Ishikawa (cell line): ENCODE results near the gene MYH15.

Experiments used
- CEBPB ChIP-seq: IDR thresholded peaks from 2 replicates; pipeline ENCODE4 v1.6.1; 2012
- CREB1 ChIP-seq: IDR thresholded peaks from 2 replicates; pipeline ENCODE4 v1.6.1; 2012; ENCODE audit warnings: low read depth
- EGR1 ChIP-seq: IDR thresholded peaks from 2 replicates; pipeline ENCODE4 v1.6.1; 2012
- EP300 ChIP-seq: IDR thresholded peaks from 2 replicates; pipeline ENCODE4 v1.6.1; 2012; ENCODE audit warnings: borderline replicate concordance
- FOXM1 ChIP-seq: IDR thresholded peaks from 2 replicates; pipeline ENCODE4 v1.6.1; 2012; ENCODE audit warnings: low read depth, borderline replicate concordance
- NFIC ChIP-seq: IDR thresholded peaks from 2 replicates; pipeline ENCODE4 v1.6.1; 2012
- RAD21 ChIP-seq: IDR thresholded peaks from 2 replicates; pipeline ENCODE4 v1.6.1; 2012; ENCODE audit warnings: low read depth
- TAF1 ChIP-seq: IDR thresholded peaks from 2 replicates; pipeline ENCODE4 v1.6.1; 2012; ENCODE audit warnings: low read depth, mild to moderate bottlenecking
- TCF12 ChIP-seq: IDR thresholded peaks from 2 replicates; pipeline ENCODE4 v1.6.1; 2012; ENCODE audit warnings: low read depth
- TEAD4 ChIP-seq: IDR thresholded peaks from 2 replicates; pipeline ENCODE4 v1.6.1; 2012
- YY1 ChIP-seq: IDR thresholded peaks from 2 replicates; pipeline ENCODE4 v1.6.1; 2012; ENCODE audit warnings: low read depth
- ZBTB7A ChIP-seq: IDR thresholded peaks from 2 replicates; pipeline ENCODE4 v1.6.1; 2012; ENCODE audit warnings: low read depth
- TF ChIP-seq, protein P1 (sequence below): IDR thresholded peaks from 2 replicates; pipeline ENCODE4 v1.6.1; 2012; ENCODE audit warnings: low read depth, mild to moderate bottlenecking
- TF ChIP-seq, protein P2 (sequence below): IDR thresholded peaks from 2 replicates; pipeline ENCODE4 v1.6.1; 2012
- TF ChIP-seq, protein P3 (sequence below): IDR thresholded peaks from 2 replicates; pipeline ENCODE4 v1.6.1; 2012

Gene MYH15

GRCh38 chr3:108432431-108432830 is 78.0 kb downstream of the MYH15 start:
- no peak for TF ChIP-seq TCF12
- TF ChIP-seq, protein P1, sequence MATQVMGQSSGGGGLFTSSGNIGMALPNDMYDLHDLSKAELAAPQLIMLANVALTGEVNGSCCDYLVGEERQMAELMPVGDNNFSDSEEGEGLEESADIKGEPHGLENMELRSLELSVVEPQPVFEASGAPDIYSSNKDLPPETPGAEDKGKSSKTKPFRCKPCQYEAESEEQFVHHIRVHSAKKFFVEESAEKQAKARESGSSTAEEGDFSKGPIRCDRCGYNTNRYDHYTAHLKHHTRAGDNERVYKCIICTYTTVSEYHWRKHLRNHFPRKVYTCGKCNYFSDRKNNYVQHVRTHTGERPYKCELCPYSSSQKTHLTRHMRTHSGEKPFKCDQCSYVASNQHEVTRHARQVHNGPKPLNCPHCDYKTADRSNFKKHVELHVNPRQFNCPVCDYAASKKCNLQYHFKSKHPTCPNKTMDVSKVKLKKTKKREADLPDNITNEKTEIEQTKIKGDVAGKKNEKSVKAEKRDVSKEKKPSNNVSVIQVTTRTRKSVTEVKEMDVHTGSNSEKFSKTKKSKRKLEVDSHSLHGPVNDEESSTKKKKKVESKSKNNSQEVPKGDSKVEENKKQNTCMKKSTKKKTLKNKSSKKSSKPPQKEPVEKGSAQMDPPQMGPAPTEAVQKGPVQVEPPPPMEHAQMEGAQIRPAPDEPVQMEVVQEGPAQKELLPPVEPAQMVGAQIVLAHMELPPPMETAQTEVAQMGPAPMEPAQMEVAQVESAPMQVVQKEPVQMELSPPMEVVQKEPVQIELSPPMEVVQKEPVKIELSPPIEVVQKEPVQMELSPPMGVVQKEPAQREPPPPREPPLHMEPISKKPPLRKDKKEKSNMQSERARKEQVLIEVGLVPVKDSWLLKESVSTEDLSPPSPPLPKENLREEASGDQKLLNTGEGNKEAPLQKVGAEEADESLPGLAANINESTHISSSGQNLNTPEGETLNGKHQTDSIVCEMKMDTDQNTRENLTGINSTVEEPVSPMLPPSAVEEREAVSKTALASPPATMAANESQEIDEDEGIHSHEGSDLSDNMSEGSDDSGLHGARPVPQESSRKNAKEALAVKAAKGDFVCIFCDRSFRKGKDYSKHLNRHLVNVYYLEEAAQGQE = no peak
- no peak for TF ChIP-seq ZBTB7A
- TF ChIP-seq TEAD4 = no peak
- TF ChIP-seq EP300 = no peak
- TF ChIP-seq FOXM1 = no peak
- no peak for TF ChIP-seq CEBPB

GRCh38 chr3:108430540-108430939 is 79.9 kb downstream of the MYH15 start:
- TF ChIP-seq, protein P2, sequence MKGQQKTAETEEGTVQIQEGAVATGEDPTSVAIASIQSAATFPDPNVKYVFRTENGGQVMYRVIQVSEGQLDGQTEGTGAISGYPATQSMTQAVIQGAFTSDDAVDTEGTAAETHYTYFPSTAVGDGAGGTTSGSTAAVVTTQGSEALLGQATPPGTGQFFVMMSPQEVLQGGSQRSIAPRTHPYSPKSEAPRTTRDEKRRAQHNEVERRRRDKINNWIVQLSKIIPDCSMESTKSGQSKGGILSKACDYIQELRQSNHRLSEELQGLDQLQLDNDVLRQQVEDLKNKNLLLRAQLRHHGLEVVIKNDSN = no peak
- TF ChIP-seq EP300 (no peak), TCF12 (no peak)
- TF ChIP-seq, protein P3, sequence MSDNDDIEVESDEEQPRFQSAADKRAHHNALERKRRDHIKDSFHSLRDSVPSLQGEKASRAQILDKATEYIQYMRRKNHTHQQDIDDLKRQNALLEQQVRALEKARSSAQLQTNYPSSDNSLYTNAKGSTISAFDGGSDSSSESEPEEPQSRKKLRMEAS = no peak

DNA sequence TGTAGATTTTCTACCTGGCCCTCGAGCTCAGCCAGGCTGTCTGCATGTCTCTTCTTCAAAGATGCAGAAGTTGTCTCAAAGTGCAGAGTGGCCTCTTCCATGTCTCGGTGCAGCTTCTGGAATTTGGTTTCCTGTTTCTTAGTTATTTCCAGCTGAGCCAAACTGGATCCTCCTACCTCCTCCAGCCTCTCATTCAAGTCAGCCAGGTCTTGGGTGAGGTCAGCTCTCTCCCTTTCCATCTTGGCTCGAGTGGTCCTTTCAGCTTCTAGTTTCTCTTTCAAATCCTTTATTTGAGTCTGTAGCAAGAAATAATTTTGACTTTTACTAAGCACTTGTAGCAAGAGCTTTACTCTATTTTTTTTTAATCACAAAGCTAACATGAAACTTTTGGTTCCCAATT is 81.8 kb downstream of the MYH15 start:
- no peak for TF ChIP-seq CEBPB
- no peak for TF ChIP-seq ZBTB7A
- no peak for TF ChIP-seq TAF1
- TF ChIP-seq NFIC = no peak
- TF ChIP-seq YY1 = no peak
- no peak for TF ChIP-seq EGR1
- no peak for TF ChIP-seq CREB1
- TF ChIP-seq RAD21 = no peak
- TF ChIP-seq, protein P1 = no peak

DNA sequence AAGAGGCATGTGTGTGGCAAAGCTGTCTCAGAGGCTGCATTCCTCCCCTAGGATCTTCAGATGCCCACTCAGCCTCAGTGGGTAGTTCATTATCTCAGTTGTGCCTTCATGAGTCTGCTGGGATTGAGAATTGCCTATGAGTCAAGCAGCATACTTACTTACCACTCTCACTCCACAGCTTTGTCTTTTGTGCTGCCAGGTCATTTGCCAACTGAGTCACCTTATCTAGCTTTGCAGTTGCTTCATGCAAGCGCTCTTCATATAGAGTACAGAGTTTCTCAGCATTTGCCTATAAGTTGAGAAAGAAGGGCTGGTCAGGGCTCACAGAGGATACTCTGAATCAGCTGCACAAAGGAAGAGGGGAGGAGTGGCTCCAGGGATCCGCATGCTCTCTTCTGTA is 89.5 kb downstream of the MYH15 start:
- no peak for TF ChIP-seq RAD21
- TF ChIP-seq ZBTB7A = no peak
- TF ChIP-seq EP300 = no peak
- TF ChIP-seq CEBPB = no peak
- TF ChIP-seq TAF1 = no peak
- no peak for TF ChIP-seq TEAD4
- TF ChIP-seq, protein P3 = no peak
- no peak for TF ChIP-seq TCF12
- TF ChIP-seq FOXM1 = no peak
- no peak for TF ChIP-seq CREB1
- no peak for TF ChIP-seq EGR1
- no peak for TF ChIP-seq NFIC
- TF ChIP-seq, protein P2 = no peak
- TF ChIP-seq YY1 = no peak
- TF ChIP-seq, protein P1 = no peak

DNA sequence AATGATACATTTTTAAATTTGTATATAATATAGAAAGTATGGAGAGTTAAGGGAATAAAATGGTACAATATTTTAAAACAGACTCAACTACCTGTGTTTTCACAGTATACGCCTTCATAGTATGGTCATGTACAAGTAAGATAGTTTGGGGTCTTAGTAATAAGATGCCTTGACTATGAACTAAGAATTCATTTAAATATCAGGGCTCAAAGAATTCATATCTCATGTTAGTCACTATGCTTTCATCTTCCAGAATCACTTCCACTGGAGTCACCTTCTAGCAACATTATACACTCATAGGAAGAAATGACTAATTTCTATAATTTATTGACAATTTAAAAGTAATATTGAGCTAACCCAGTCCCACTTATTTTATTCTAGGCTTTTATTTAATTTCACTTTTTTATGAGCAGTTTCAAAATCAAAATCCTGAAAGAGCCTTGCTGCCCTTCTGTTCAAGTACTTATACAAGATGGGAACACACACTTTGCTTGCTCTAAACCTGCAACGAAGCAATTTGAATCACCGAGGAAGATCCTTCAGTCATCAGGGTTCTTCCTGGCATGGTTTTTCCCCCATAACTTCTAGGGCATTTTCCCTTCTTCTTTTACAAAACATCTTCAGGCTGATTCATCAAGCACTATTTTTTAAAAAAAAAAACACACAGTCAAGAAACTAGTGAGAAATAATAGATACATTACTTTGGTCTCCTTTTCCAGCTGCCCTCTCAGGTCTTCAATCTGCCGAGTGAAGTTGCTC is 94.1 kb downstream of the MYH15 start:
- TF ChIP-seq, protein P1 = no peak
- TF ChIP-seq FOXM1 (no peak), CREB1 (no peak), TEAD4 (no peak), CEBPB (no peak), TAF1 (no peak), NFIC (no peak), YY1 (no peak), TCF12 (no peak), EP300 (no peak), EGR1 (no peak), RAD21 (no peak)
- TF ChIP-seq, protein P2 = no peak
- TF ChIP-seq, protein P3 = no peak
